C1 segment of cervical spinal cord (tissue), 14 donors: ENCODE measurements around the gene CHST8.
"Not testable (repeated sequence)": the region's sequence is repeated elsewhere in the genome, so short reads cannot be mapped to it uniquely, and the experiment has no call there.

ENCODE experiments used
- DNase-seq, 14 donors: peaks; one replicate each; lab custom pipeline; 2025; lab: John Stamatoyannopoulos, UW

Gene CHST8

DNA sequence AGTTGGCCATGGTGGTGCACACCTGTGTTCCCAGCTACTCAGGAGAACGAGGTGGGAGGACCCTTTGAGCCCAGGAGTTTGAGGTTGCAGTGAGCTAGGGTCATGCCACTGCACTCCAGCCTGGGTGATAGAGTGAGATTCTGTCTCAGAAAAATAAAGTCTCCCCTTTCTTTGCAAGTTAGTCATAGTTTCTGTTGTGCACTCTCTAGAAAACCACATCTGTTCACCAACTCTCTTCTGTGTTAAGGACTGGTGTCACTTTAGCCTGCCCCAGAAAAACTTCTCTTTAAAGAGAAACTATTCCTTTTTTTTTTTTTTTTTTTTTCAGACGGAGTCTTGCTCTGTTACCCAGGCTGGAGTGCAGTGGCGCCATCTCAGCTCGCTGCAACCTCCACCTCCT, 4.9 kb upstream of the CHST8 start:
- DNase-seq, result no peak

DNA sequence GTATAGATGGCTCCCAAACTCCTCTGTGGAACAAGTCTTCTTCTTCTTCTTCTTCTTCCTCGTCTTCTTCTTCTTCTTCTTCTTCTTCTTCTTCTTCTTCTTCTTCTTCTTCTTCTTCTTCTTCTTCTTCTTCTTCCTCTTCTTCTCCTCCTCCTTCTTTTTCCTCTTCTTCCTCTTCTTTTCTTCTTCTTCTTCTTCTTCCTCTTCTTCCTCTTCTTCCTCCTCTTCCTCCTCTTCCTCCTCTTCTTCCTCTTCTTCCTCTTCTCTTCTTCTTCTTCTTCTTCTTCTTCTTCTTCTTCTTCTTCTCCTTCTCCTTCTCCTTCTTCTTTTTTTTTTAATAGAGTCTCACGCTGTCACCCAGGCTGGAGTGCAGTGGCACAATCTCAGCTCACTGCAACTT, 3.4 kb upstream of the CHST8 start:
- DNase-seq, result not testable (repeated sequence)

DNA sequence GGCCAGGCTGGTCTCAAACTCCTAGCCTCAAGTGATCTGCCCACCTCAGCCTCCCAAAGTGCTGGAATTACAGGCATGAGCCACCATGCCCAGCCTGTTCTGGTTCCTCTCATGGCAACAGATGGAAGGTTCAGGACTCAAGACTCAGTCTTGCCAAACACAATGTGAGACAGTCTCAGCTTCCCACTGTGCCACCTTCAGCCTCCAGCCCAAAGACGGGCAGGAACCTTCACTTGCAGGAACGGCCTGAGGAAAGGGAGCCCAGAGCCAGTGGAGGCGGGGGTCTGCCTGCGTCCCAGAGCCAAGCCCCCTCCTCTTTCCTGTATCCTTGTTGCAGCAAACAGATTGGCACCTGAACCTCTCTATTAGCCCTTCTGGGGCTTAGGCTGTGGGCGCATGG, 2.9 kb upstream of the CHST8 start:
- DNase-seq, result no peak

DNA sequence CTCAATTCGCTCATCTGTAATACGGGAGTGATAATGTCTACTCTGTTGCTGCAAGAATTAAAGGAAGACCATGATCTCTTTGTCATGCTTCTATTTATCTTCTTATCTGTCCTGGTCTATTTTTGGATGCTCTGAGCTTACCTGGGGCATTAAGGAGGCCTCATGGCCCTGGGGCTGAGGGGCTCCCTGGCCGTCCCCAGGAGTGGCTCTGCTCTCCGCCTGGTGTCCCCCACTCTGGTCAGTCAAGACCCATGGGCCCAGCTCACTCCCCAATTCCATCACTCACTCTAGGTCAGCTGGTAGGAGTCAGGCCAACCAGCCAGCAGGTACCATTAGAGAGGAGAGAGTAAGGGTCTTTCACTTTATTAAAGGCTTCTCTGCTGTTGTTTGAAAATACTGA, 1.1 kb upstream of the CHST8 start:
- DNase-seq, result no peak

DNA sequence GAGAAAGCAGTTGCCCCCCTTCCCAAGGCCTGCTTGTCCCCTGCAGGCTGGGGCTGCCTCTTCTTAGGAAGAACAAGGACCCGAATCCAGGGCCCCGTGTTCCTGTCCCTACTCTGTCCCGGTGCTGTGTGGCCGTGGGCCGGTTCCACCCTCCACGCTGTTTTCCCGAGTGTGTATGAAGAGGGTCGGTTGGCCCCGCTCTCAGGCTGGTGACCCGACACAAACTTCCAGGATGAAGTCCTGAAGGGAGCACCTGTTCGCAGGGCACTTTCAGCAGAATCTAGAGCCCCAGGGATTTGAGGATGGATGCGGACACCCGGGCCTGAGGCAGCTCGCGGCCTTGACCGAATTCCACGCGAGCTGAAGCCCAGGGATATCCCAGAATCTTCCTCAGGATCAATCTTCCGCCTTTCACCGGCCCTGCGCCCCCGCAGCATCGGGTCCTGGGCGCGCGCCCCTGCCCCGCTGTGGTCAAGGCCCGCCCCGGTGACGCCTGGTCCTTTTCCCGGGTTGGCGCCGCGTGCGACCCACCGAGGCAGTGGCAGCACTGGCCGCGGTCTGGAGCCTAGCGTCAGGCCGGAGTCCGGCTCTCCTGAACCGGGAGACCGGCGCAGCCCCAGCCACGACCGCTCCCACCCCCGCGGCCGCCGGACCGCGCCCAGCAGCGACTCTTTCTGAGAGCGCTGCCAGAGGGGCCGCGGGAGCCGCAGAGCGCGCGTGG, 528 bp upstream of the CHST8 start:
- DNase-seq, result peak in 1 of 14 donors; percentile 74

DNA sequence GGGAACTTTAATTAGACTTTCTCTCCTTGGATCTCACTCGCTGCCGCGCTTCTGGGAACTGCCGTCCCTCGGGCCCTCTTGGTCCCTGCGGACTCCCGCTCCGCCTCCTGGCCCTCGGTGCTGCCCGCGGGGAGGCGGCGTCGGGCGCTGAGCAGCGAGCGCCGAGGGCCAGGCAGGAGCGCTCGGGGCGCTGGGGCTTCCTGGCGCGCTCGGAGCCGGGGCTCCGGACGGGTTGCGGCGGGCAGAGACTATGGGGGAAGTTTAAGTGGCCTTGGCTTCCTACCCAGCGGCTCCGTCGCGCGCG, 704 bp downstream of the CHST8 start:
- DNase-seq, result peak in 1 of 14 donors; percentile 50

DNA sequence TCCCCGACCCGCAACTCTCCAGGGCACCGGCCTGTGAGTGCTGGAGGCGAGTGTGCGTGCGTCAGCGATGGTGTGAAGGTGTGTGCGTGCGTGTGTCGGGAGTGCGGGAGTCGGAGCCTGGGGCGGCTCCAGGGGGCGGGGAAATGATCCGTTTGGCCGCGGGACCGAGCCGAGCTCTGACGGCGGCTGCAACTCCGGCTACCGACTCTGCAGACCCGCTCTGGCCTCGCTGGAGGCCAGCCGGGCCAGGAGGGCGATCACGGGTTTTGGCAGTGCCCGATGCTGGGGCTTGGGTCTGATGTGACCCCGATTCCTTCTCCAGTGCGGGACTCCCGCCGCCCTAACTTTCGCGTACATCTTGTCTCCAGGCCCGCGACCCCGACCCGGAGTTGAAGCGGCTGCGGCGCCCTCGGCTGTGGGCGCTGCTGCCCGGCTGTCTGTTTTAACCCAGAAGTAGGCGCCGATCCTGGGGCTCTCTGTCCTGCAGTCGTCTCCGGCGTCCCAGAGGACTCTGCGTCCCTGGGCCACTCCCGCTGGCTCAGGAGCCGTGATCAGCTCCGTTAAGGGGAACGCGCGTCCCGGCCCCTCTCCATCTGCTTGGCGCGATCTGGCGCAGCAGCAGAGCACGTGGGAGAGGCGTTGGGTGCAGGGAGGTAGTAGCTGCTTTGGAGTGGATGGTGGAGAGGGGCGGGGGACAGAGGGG, 1.2 kb downstream of the CHST8 start:
- DNase-seq, result peak in 2 of 14 donors; percentile 19 to 29

DNA sequence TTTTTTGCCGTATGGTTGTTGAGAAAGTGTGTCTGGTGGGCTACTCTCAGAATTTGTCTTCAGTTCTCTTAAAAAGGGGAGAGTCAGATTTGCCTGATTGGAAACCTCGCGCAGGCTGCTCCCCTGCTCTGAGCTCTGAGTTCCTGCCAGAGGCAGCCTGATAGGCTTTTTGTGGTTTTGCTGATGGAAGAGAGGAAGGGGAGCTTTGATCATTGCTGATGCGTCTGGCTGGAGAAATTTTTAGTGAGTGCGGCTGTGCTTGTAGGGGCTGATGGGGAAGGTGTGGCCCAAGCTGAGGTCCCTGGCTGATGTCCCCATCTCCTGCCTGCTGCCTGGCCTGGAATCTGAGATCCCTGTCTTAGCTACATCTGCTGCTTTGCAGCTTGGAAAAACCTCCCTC, 2.8 kb downstream of the CHST8 start:
- peak in 1 of 14 donors; percentile 29 for DNase-seq

DNA sequence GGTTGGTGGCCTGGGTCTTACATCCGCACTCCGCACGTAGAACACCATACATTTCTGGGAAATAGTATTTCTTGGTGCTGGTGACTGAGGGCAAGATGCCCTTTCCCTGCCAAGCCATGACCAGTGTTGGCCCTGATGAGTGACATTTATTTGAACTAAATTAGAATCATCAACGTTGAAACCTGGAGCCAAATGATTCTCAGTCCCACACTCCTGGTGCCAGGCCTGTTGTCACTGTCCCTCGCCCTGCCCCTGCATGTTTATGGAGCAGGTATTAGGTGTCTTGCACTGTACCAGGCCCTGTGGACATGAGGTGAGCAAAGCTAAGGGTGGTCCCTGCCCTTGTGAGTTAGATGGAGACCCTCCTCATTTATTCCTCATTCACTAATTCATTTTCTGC, 5.8 kb downstream of the CHST8 start:
- DNase-seq, result peak in 1 of 14 donors; percentile 62

DNA sequence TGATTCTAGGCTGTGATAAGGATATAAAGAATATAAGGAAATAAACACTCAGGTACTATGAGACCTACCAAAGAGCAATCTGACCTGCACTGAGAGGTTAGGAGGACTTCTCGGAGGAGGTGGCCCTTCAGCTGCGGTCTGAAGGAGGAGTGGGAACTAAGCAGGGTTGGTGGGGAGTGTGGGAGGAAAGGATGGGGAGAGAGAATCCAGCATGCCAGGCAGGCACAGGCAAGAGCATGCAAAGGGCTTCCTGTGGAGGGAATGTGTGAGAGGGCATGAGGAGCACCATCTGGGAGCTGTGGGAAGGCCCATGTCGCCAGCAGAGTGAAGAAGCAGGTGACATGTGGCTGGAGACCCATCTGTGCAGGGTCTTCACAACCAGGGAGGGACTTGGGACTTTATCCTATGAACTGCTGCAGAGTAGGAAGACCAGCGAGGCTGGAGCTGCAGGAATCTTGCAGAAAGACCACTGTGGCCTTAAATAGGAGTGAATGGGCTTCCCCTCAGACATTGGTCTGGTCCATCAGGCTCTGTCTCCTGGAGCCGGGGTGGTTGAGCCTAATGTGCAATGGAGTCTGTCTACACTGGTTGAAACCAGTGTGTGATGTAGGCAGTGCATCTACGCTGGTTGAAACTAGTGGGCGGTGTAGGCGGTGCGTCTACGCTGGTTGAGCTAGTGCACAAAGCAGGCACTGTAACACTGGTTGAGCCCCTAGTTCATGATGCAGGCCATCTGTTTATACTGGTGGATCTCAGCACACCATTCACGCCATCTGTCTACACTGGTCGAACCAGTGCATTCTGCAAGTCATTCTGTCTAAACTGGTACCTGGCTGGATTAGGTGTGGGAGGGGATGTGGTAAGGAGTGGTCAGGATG, 6.4 kb downstream of the CHST8 start:
- DNase-seq, result peak in 1 of 14 donors; percentile 42

DNA sequence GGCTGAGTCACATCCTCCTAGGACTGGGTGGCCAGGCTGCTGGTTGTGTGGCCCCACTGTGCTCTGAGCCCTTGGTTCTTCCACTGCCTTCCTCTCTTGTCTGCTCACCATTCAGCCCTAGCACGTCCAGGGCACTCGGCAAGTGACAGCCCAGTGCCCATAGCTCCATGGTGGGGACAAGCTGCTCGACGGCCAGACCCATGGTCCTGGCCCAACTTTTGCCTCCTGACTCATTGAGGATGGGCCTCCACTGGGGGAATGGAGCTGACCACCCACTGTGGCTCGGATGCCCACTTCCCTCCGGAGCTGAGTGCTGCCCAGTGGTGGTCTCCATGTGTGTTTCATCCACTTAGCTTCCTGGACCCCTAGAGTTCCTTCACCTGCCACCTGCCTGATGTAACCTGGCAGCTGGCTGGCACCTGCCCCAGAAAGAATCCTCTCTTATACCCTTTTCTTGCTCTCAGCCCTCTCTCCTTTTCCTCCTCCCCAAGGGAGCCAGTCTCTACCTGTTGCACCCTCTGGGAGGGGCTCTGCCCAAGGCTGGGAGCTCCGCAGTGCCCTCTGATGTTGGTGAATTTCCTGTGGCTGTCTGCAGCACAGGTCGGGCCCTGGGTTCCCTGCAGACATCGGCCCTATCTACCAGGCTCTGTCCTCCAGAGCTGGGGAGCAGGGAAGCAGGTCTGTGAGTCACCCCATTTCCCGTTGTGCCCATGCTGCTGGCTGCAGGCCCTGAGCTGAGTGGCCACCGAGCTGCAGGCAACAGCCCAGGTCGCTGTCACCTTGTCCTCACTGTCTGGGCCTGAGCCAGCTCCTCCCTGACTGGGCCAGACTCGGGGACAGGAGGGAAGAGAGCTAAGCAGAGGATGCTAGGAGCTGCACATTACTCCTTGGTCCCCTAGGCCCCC, 7.4 kb downstream of the CHST8 start:
- peak in 1 of 14 donors; percentile 85 for DNase-seq

DNA sequence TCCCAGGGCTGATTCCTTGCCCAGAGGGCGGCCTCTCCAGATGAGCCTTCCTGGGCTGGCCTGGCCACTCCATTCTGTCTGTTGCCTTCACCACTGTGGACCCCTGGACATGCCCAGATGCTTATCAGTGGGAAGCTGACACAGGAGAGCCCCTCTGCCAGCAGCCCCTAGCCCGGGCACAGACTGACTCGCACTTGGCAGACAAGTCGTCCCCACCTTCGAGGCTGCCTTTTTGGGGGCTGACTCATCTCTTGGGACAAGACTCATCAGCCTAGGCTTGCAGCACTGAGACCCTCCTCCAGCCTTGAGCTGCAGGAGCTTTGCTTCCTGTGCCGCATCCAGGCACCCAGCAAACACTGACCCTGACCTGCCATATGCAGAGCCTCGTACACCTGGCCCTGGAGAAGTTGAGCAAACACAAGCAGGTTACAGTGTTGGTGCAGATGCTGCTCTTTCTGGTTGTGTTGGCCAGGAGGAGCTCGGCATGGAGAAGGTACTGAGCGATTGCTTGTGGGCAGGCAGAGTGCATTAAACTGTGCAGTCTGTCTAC, 8.1 kb downstream of the CHST8 start:
- DNase-seq, result no peak

DNA sequence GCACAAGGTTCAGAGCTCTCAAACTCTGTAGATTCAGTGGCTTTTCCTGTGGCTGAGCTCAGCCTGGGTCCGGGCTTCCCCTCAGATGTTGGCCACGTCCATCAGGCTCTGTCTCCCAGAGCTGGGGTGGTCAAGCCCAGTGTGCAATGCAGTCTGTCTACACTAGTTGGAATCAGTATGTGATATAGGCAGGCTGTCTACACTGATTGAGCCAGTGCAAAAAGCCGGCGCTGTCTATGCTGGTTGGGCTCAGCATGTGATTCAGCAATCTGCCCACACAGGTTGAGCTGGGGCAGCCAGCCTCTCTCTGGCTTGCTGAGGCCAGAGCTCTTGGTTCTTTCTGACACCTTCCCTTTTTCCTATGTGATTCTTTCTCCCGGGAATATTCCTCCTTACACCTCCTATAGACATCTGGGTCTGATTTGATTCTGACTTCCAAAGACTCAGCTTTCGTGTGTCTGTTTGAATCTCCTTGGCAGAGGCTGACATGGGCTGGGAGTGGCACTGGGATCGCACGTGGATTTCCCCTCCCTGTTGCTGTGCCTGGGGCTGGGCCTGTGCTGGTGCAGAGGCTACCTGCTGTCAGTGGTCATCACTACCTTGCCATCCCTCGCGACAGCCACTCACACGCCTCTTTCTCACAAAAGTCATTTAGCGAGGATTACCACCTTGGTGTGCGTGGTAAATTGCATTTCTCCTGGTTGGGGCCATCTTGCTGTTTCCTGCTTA, 9.3 kb downstream of the CHST8 start:
- DNase-seq, result peak in 1 of 14 donors; percentile 11

DNA sequence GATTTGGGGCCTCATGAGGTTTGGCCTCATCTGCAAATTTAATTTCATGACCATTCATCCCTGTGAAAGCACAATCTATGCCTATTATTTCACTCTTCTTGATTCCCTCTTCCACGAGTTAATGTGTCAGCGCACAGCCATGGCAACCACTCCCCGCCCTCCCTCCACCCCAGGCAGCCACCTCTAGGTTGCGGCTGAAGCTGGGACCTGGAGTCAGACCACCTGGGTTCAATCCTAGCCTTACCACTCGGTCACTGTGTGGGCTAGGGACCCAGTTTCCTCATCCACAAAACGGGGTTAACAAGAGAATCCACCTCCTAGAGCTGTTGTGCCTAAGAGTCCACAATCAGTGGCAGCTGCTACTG, 9.8 kb downstream of the CHST8 start:
- no peak for DNase-seq

DNA sequence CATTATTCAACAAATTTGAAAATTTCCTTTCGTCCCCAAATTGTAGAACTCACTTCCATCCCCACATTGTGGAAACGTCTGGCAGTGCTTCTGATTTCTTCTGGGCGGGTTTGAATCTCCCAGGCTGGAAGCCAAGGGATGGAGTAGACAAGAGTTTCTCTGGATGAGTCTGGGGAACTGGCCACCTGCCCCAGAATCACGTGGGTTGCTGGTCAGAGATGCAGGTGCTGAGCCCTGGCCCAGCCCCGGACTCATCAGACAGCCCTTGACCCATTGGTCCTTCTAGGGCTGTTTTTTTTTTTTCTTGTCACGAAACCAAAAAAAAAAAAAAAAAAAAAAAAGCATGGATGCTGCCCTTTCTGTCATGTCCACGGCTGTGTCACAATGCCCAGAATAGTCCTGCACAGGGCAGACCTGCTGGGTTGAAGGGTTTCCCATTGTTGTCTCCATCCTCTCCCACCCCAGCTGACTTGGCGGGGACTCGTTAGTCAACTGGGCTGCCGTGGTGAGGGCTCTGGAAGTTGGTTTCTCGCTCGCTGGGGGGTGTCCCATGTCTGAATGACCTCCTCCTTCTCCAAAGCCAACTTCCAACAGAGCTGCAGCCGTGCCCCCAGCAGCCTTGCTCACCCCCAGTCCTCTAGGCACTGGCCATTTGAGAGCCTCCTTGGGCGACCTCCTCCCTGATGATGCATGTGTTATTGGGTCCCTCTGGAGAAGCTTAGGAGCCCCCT, 12.8 kb downstream of the CHST8 start:
- peak in 1 of 14 donors; percentile 69 for DNase-seq

DNA sequence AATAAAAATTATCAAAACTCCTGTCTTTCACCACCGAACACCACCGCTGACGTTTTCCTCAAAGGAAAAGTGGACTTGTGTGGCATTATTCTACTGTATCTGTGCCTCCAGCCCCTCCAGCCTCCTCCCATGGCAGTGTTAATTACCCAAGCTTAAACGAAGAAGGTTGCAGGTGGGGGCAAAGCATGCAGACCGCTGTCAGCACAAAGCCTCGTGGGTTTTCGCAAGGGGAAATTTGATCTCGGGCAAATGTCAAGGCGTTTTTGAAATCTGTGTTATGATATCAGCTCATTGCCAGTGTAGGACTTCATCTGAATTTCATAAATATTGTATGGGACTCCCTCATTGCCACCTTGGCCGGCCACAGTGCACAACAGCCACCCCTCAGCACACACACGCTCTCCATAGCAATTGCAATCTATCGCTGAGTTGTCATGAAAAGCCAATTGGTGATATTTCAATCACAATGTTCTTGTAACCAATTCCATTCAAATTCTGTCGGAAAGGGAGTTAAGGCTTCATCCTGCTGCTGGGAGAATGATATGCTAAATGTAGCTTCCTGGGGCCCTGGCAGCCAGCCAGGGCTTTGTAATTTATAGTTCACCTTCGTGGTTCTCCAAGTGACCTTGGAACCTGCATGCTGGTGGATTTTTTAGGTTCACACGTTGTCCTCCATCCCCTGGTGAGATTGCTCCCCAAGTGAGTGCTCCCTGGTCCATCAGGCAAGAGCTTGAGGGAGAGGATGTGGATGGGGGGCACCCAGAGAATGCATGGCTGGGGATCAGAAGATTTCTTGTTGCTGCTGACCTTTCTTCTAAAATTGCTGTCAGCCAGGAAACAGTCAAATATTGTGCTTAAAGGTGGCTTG, 16.6 kb downstream of the CHST8 start:
- DNase-seq, result peak in 1 of 14 donors; percentile 29

DNA sequence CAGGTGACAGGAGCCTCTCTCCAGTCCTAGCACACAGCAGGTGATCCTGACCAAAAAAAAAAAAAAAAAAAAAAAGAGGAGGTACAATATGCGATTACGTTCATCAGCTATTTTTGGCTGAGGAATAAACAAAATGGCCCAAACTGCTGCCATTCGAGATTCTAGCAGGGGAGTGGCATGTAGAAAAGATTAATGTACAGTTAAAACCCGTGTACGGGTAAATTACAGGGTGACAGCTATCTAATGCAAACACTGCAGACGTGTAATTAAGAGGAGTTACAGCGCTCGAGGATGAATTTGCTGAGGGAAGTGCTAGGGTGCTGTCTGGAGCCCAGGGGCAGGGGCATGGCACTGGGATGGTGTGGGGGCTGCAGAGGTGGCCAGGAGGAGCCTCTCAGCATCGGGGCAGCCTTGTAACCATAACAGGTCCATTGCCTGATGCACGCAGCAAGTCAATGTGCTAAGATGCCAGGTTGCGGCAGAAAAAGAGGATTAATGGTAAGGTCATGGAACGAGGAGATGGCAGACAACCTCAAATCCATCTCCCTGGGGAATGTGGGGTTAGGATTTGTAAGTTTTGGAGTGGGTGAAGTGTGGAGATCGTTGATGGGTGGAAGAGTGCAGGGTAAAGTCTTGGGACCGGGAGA, 17.4 kb downstream of the CHST8 start:
- DNase-seq, result peak in 1 of 14 donors; percentile 58

DNA sequence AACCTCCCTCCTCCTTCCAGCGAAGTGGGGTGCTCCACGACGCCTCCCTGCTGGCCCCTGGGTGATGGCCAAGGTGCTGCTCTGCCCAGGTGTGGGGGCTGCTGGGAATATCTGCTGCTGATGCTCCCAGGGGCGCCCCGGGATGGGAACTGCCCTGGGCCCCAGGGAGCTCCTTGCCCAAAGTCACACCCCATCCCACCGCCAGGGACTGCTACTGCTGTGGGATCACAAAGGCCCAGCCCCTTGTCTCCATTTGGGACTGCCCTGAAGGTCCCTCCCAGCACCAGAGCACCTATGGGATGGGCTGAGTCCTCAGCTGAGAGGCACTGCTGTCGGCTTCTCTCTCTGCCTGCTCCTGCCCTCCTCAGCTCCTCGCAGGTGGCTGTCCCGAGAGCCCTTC, 19.0 kb downstream of the CHST8 start:
- DNase-seq, result no peak
